ENCODE measurements around the gene SLC25A47.

The SLC25A47 gene

GRCh38 chr14:100325231-100325632 lies 2.1 kb downstream of the SLC25A47 start:
- H3K4me1 ChIP-seq (ENCODE audit: control insufficient read depth, insufficient read depth, low read length), result peaks cover 4% of the 10 kb centered on the region
- H3K4me3 ChIP-seq (ENCODE audit: low read length), result no peak overlapping the region
- no peaks in the 10 kb centered on the region for H3K36me3 ChIP-seq (ENCODE audit: control insufficient read depth, insufficient read depth, low read length)
- no peaks in the 10 kb centered on the region for H3K9me3 ChIP-seq (ENCODE audit: control insufficient read depth, low read length)
- H3K9ac ChIP-seq (ENCODE audit: low read length), result no peak overlapping the region
- H3K27me3 ChIP-seq (ENCODE audit: control insufficient read depth, insufficient read depth, low read length), result no peaks in the 10 kb centered on the region

DNA sequence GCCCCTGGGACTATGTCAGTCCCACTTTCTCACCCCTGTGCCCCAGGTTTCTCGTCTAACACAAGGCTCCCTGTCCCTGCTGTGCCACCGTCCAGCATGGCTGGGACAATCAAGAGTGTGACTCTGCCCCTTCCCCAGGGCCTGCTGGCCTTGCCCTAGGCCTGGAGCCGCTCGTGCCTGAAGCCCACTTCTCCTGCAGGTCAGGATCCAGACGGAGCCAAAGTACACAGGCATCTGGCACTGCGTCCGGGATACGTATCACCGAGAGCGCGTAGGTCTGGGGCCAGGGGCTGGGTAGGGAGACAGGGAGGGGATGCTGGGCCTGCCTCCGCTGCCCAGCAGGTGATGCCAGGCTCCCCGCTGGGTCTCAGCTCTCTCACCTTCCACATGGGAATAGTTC lies 2.8 kb downstream of the SLC25A47 start:
- Histone ChIP-seq H3K9me3 (ENCODE audit: control insufficient read depth, low read length) (no peaks in the 10 kb centered on the region), H3K9ac (ENCODE audit: low read length) (no peak overlapping the region), H3K4me3 (ENCODE audit: low read length) (no peak overlapping the region), H3K36me3 (ENCODE audit: control insufficient read depth, insufficient read depth, low read length) (no peaks in the 10 kb centered on the region), H3K4me1 (ENCODE audit: control insufficient read depth, insufficient read depth, low read length) (peaks cover 4% of the 10 kb centered on the region), H3K27me3 (ENCODE audit: control insufficient read depth, insufficient read depth, low read length) (no peaks in the 10 kb centered on the region)

DNA sequence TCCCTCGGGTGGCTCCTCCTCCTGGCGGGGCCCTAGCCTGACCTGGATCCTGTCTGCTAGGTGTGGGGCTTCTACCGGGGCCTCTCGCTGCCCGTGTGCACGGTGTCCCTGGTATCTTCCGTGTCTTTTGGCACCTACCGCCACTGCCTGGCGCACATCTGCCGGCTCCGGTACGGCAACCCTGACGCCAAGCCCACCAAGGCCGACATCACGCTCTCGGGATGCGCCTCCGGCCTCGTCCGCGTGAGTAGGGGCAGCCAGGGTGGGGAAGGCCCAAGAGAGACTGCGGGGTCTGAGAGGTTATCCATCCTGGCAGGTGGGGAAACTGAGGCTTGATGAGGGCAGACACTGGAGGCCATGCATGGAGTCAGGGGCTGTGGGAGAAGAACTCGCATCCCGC lies 4.0 kb downstream of the SLC25A47 start:
- Histone ChIP-seq H3K9ac (ENCODE audit: low read length) (no peak overlapping the region), H3K4me1 (ENCODE audit: control insufficient read depth, insufficient read depth, low read length) (peaks cover 4% of the 10 kb centered on the region), H3K4me3 (ENCODE audit: low read length) (no peak overlapping the region), H3K9me3 (ENCODE audit: control insufficient read depth, low read length) (no peaks in the 10 kb centered on the region), H3K27me3 (ENCODE audit: control insufficient read depth, insufficient read depth, low read length) (no peaks in the 10 kb centered on the region), H3K36me3 (ENCODE audit: control insufficient read depth, insufficient read depth, low read length) (no peaks in the 10 kb centered on the region)

GRCh38 chr14:100328495-100329163 lies 5.5 kb downstream of the SLC25A47 start:
- no peaks in the 10 kb centered on the region for H3K9me3 ChIP-seq (ENCODE audit: control insufficient read depth, low read length)
- peak overlapping the region; percentile 43 for H3K9ac ChIP-seq (ENCODE audit: low read length)
- H3K4me3 ChIP-seq (ENCODE audit: low read length), result no peak overlapping the region
- H3K4me1 ChIP-seq (ENCODE audit: control insufficient read depth, insufficient read depth, low read length), result peaks cover 4% of the 10 kb centered on the region
- H3K36me3 ChIP-seq (ENCODE audit: control insufficient read depth, insufficient read depth, low read length), result no peaks in the 10 kb centered on the region
- H3K27me3 ChIP-seq (ENCODE audit: control insufficient read depth, insufficient read depth, low read length), result no peaks in the 10 kb centered on the region

DNA sequence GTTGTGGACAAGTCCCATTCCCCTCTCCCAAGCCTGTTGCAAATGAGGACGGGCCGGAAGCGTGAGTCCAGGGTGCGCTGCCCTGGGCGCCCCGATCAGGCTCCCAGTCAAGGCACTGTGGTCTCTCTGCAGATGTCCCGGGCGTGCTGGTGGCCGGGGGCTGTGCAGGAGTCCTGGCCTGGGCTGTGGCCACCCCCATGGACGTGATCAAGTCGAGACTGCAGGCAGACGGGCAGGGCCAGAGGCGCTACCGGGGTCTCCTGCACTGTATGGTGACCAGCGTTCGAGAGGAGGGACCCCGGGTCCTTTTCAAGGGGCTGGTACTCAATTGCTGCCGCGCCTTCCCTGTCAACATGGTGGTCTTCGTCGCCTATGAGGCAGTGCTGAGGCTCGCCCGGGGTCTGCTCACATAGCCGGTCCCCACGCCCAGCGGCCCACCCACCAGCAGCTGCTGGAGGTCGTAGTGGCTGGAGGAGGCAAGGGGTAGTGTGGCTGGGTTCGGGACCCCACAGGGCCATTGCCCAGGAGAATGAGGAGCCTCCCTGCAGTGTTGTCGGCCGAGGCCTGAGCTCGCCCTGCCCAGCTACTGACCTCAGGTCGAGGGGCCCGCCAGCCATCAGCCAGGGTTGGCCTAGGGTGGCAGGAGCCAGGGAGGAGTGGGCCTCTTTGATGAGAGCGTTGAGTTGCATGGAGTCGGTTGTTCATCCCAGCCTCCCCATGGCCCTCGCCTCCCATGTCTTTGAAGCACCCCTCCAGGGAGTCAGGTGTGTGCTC lies 6.3 kb downstream of the SLC25A47 start:
- no peak overlapping the region for H3K4me3 ChIP-seq (ENCODE audit: low read length)
- H3K36me3 ChIP-seq (ENCODE audit: control insufficient read depth, insufficient read depth, low read length), result no peaks in the 10 kb centered on the region
- peaks cover 4% of the 10 kb centered on the region for H3K4me1 ChIP-seq (ENCODE audit: control insufficient read depth, insufficient read depth, low read length)
- H3K9me3 ChIP-seq (ENCODE audit: control insufficient read depth, low read length), result no peaks in the 10 kb centered on the region
- no peak overlapping the region for H3K9ac ChIP-seq (ENCODE audit: low read length)
- H3K27me3 ChIP-seq (ENCODE audit: control insufficient read depth, insufficient read depth, low read length), result no peaks in the 10 kb centered on the region

DNA sequence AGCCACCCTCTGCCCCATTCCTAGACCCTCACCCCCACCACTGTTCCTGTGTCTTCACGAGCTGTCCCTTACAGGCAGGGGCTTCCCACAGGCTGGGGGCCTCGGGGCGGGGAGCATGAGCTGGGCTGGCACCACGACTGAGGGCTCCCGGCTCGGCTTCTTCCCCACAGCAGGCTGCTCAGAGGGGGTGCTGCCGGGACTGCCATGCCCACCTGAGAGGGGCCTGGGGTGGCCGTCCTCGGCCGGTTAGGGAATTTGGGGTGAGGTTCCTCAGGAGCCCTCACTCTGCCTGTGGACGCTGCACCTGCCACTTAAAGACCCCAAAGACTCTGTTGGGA lies 6.8 kb downstream of the SLC25A47 start:
- Histone ChIP-seq H3K27me3 (ENCODE audit: control insufficient read depth, insufficient read depth, low read length) (no peaks in the 10 kb centered on the region), H3K9me3 (ENCODE audit: control insufficient read depth, low read length) (no peaks in the 10 kb centered on the region), H3K4me1 (ENCODE audit: control insufficient read depth, insufficient read depth, low read length) (peaks cover 4% of the 10 kb centered on the region), H3K4me3 (ENCODE audit: low read length) (no peak overlapping the region), H3K36me3 (ENCODE audit: control insufficient read depth, insufficient read depth, low read length) (no peaks in the 10 kb centered on the region), H3K9ac (ENCODE audit: low read length) (no peak overlapping the region)

DNA sequence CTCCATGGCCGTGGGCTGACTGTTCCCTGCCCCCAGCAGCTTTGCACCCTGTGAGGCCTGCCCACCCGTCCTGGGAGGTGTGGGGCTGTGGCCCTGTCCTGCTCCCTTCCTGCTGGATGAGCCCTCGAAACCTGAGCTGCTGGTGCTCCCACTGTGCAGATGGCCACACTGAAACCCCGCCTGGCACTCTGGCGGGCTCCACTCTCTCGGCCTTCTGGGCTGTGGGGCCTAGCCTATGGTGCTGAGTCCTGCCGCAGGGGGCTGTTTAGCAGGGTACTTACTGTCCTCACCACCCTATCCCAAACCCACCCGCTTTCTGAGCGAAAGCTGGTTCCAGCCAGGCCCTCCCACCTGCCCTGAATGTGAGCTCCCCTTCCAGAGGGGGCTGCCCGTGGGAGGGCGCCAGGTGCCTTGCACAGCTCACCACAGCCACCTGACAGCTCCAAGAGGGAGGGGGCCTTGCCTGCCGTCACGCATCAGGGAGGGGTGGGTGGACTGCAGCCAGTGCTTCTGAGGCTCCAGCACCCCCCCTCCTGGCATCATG lies 7.3 kb downstream of the SLC25A47 start:
- H3K9me3 ChIP-seq (ENCODE audit: control insufficient read depth, low read length), result no peaks in the 10 kb centered on the region
- no peaks in the 10 kb centered on the region for H3K27me3 ChIP-seq (ENCODE audit: control insufficient read depth, insufficient read depth, low read length)
- no peaks in the 10 kb centered on the region for H3K36me3 ChIP-seq (ENCODE audit: control insufficient read depth, insufficient read depth, low read length)
- no peak overlapping the region for H3K4me3 ChIP-seq (ENCODE audit: low read length)
- no peak overlapping the region for H3K9ac ChIP-seq (ENCODE audit: low read length)
- peaks cover 4% of the 10 kb centered on the region for H3K4me1 ChIP-seq (ENCODE audit: control insufficient read depth, insufficient read depth, low read length)

DNA sequence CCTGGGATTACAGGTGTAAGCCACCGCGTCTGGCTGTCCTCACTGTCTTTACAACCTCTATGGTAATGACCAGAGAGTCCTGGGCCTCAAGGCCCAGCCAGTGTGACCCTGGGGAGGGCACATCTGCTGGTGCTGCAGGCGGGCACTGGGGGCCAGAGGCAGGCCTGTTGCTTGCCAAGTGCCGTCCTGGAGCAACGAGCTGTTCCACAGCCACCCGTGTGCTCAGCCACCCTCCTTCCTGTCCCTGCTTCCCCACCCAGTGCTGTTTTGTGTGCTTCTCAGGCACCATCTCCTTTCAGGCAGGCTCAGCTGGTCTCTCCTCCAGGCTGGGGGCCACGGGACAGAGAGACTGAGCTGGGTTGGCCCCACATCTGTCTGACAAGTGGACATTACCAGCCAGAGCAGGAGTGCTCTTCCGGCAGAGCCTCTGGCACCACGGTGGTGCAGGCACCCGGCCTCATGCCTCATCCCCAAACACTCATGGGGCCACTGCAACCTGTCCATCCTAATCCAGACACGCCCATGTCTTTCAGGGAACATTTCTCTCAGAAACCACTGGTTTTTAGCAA lies 9.0 kb downstream of the SLC25A47 start:
- Histone ChIP-seq H3K4me3 (ENCODE audit: low read length) (no peak overlapping the region), H3K27me3 (ENCODE audit: control insufficient read depth, insufficient read depth, low read length) (no peaks in the 10 kb centered on the region), H3K9me3 (ENCODE audit: control insufficient read depth, low read length) (no peaks in the 10 kb centered on the region), H3K9ac (ENCODE audit: low read length) (no peak overlapping the region), H3K36me3 (ENCODE audit: control insufficient read depth, insufficient read depth, low read length) (no peaks in the 10 kb centered on the region), H3K4me1 (ENCODE audit: control insufficient read depth, insufficient read depth, low read length) (peaks cover 4% of the 10 kb centered on the region)

GRCh38 chr14:100332797-100333196 lies 9.7 kb downstream of the SLC25A47 start:
- no peaks in the 10 kb centered on the region for H3K36me3 ChIP-seq (ENCODE audit: control insufficient read depth, insufficient read depth, low read length)
- no peak overlapping the region for H3K4me3 ChIP-seq (ENCODE audit: low read length)
- no peak overlapping the region for H3K9ac ChIP-seq (ENCODE audit: low read length)
- peaks cover 4% of the 10 kb centered on the region for H3K4me1 ChIP-seq (ENCODE audit: control insufficient read depth, insufficient read depth, low read length)
- no peaks in the 10 kb centered on the region for H3K27me3 ChIP-seq (ENCODE audit: control insufficient read depth, insufficient read depth, low read length)
- H3K9me3 ChIP-seq (ENCODE audit: control insufficient read depth, low read length), result no peaks in the 10 kb centered on the region

- no peak overlapping the region for H3K4me3 ChIP-seq (ENCODE audit: low read length)
- H3K9ac ChIP-seq (ENCODE audit: low read length), result no peak overlapping the region
- H3K9me3 ChIP-seq (ENCODE audit: control insufficient read depth, low read length), result no peaks in the 10 kb centered on the region
- no peaks in the 10 kb centered on the region for H3K36me3 ChIP-seq (ENCODE audit: control insufficient read depth, insufficient read depth, low read length)
- peaks cover 3% of the 10 kb centered on the region for H3K4me1 ChIP-seq (ENCODE audit: control insufficient read depth, insufficient read depth, low read length)
- no peaks in the 10 kb centered on the region for H3K27me3 ChIP-seq (ENCODE audit: control insufficient read depth, insufficient read depth, low read length)
These were observed 10.2 kb downstream of the SLC25A47 start for GRCh38 chr14:100333311-100333710.

GRCh38 chr14:100333827-100334226 lies 10.7 kb downstream of the SLC25A47 start:
- Histone ChIP-seq H3K9ac (ENCODE audit: low read length) (no peak overlapping the region), H3K4me1 (ENCODE audit: control insufficient read depth, insufficient read depth, low read length) (no peaks in the 10 kb centered on the region), H3K36me3 (ENCODE audit: control insufficient read depth, insufficient read depth, low read length) (no peaks in the 10 kb centered on the region)

DNA sequence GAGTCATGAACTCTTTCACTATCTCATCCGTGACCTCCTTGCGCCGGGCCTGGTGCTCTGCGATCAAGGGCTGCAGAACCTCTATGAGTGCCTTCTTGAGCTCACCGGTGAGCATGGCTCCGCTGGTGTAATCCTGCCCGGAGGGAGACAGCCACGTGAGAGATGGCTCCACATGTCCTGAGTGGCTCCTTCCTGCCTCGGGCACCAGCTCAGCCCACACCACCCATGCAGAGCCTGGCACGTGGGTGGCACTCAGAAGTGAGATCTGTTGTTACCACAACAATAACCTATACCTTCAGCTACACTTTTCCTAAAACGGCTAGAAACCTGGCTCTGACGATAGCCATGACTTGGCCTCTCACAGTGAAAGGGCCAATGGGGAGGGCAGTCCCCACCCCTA lies 11.8 kb downstream of the SLC25A47 start:
- no peaks in the 10 kb centered on the region for H3K36me3 ChIP-seq (ENCODE audit: control insufficient read depth, insufficient read depth, low read length)
- H3K27me3 ChIP-seq (ENCODE audit: control insufficient read depth, insufficient read depth, low read length), result no peaks in the 10 kb centered on the region
- H3K9me3 ChIP-seq (ENCODE audit: control insufficient read depth, low read length), result no peaks in the 10 kb centered on the region
- no peak overlapping the region for H3K9ac ChIP-seq (ENCODE audit: low read length)
- no peak overlapping the region for H3K4me3 ChIP-seq (ENCODE audit: low read length)
- H3K4me1 ChIP-seq (ENCODE audit: control insufficient read depth, insufficient read depth, low read length), result no peaks in the 10 kb centered on the region

More at GRCh38 chr14:100333827-100334226, 10.7 kb downstream of the SLC25A47 start:
- no peaks in the 10 kb centered on the region for H3K27me3 ChIP-seq (ENCODE audit: control insufficient read depth, insufficient read depth, low read length)
- H3K9me3 ChIP-seq (ENCODE audit: control insufficient read depth, low read length), result no peaks in the 10 kb centered on the region
- no peak overlapping the region for H3K4me3 ChIP-seq (ENCODE audit: low read length)

Measured in mucosa of stomach (tissue), 1 donor.